T-helper 17 cell (primary cell): ENCODE measurements around the gene COL16A1. TPM values are rescaled to one million over a fixed set of nuclear protein-coding genes. Genes with fewer than 3 reads are reported as not detected.

Experiments used
- ATAC-seq: fragments of 150-1000 bp; cut with Tn5 transposase; 2 replicates; pipeline ENCODE4 v1.10.0; 2021; ENCODE audit warnings: mild to moderate bottlenecking, moderate library complexity
- DNase-seq, 3 donors: peaks; one replicate each; pipeline versions ENCODE4 v3.0.0 to v3.0.0-alpha.2; 2020 to 2021
- H3K9me3 ChIP-seq: one replicate; pipeline ENCODE4 v1.7.0; 2013; ENCODE audit warnings: low read length, mild to moderate bottlenecking; ENCODE audit not compliant: control insufficient read depth, poor library complexity, severe bottlenecking
- H3K27ac Mint-ChIP-seq: one replicate; pipeline ENCODE4 v1.8.0; 2022; ENCODE audit warnings: mild to moderate bottlenecking, moderate library complexity, mixed read lengths
- H3K27me3 Mint-ChIP-seq: one replicate; pipeline ENCODE4 v1.8.0; 2022; ENCODE audit warnings: mixed read lengths
- H3K36me3 Mint-ChIP-seq: one replicate; pipeline ENCODE4 v1.8.0; 2022; ENCODE audit warnings: low read depth, mixed read lengths
- H3K4me1 Mint-ChIP-seq: one replicate; pipeline ENCODE4 v1.8.0; 2022; ENCODE audit warnings: mild to moderate bottlenecking, mixed read lengths
- H3K4me3 Mint-ChIP-seq: one replicate; pipeline ENCODE4 v1.8.0; 2022; ENCODE audit warnings: mild to moderate bottlenecking, moderate library complexity, mixed read lengths
- total RNA-seq, 4 donors: library from RNA in 2 of 4; stranded (reverse) in 2 of 4; gene quantifications; one replicate each; pipeline ENCODE4 v1.2.3 and lab custom pipeline; 2022 to 2026

The COL16A1 gene
- total RNA-seq (not detected), total RNA-seq (lab: John Stamatoyannopoulos, UW) (0 reads per million in 2 donors)

GRCh38 chr1:31703431-31704270 lies at the start of gene COL16A1:
Gene COL16A1, minus strand, starts transcription at chr1:31704017. Its CDS starts 1,824 bp downstream, at chr1:31702193.
- no peaks in the 10 kb centered on the region for H3K9me3 ChIP-seq
- DNase-seq (no peak), ATAC-seq (no peak)
- Mint-ChIP-seq H3K27ac (peak within 1 kb of the TSS; percentile 56), H3K27me3 (peaks cover 30% of the 10 kb centered on the region), H3K4me1 (peaks cover 46% of the 10 kb centered on the region), H3K4me3 (peak within 1 kb of the TSS; percentile 76), H3K36me3 (peaks cover under 1% of the 10 kb centered on the region)

- H3K27ac Mint-ChIP-seq = no peak overlapping the region
- H3K4me3 Mint-ChIP-seq = no peak overlapping the region
- peaks cover 17% of the 10 kb centered on the region for H3K4me1 Mint-ChIP-seq
- DNase-seq (no peak), ATAC-seq (no peak)
- no peaks in the 10 kb centered on the region for H3K36me3 Mint-ChIP-seq
- H3K27me3 Mint-ChIP-seq = peaks cover 34% of the 10 kb centered on the region
- H3K9me3 ChIP-seq = no peaks in the 10 kb centered on the region
Measured at GRCh38 chr1:31752952-31753475, 49.2 kb upstream of the COL16A1 start.

- Mint-ChIP-seq H3K36me3 (peaks cover 3% of the 10 kb centered on the region), H3K27me3 (peaks cover 38% of the 10 kb centered on the region), H3K4me3 (no peak overlapping the region), H3K27ac (no peak overlapping the region), H3K4me1 (peaks cover 19% of the 10 kb centered on the region)
- no peaks in the 10 kb centered on the region for H3K9me3 ChIP-seq
- DNase-seq (no peak), ATAC-seq (no peak)
Measured at GRCh38 chr1:31752258-31752657, 48.4 kb upstream of the COL16A1 start.

- H3K36me3 Mint-ChIP-seq = peaks cover 4% of the 10 kb centered on the region
- H3K9me3 ChIP-seq = no peaks in the 10 kb centered on the region
- no peak for ATAC-seq
- no peak for DNase-seq
- no peak overlapping the region for H3K4me3 Mint-ChIP-seq
- H3K27ac Mint-ChIP-seq = no peak overlapping the region
- peaks cover 20% of the 10 kb centered on the region for H3K4me1 Mint-ChIP-seq
- H3K27me3 Mint-ChIP-seq = peaks cover 43% of the 10 kb centered on the region
Measured at GRCh38 chr1:31751822-31752241, 48.0 kb upstream of the COL16A1 start.

- peaks cover 44% of the 10 kb centered on the region for H3K27me3 Mint-ChIP-seq
- no peaks in the 10 kb centered on the region for H3K9me3 ChIP-seq
- peak overlapping the region; percentile 47 for H3K4me3 Mint-ChIP-seq
- ATAC-seq (peak; percentile 59), DNase-seq (no peak)
- peaks cover 26% of the 10 kb centered on the region for H3K4me1 Mint-ChIP-seq
- H3K36me3 Mint-ChIP-seq = peaks cover 4% of the 10 kb centered on the region
- no peak overlapping the region for H3K27ac Mint-ChIP-seq
Measured at GRCh38 chr1:31750858-31751510, 47.2 kb upstream of the COL16A1 start.

GRCh38 chr1:31749785-31750735 lies 46.2 kb upstream of the COL16A1 start:
- no peak overlapping the region for H3K27ac Mint-ChIP-seq
- H3K4me1 Mint-ChIP-seq = peaks cover 29% of the 10 kb centered on the region

GRCh38 chr1:31748365-31748764 lies 44.5 kb upstream of the COL16A1 start:
- peaks cover 4% of the 10 kb centered on the region for H3K36me3 Mint-ChIP-seq
- peaks cover 42% of the 10 kb centered on the region for H3K27me3 Mint-ChIP-seq
- H3K9me3 ChIP-seq = no peaks in the 10 kb centered on the region
- DNase-seq (no peak), ATAC-seq (no peak)
- H3K4me1 Mint-ChIP-seq = peaks cover 32% of the 10 kb centered on the region
- no peak overlapping the region for H3K4me3 Mint-ChIP-seq
- H3K27ac Mint-ChIP-seq = no peak overlapping the region

More at GRCh38 chr1:31749785-31750735, 46.2 kb upstream of the COL16A1 start:
- no peak overlapping the region for H3K4me3 Mint-ChIP-seq
- peaks cover 4% of the 10 kb centered on the region for H3K36me3 Mint-ChIP-seq
- DNase-seq = no peak
- no peak for ATAC-seq
- H3K9me3 ChIP-seq = no peaks in the 10 kb centered on the region
- peaks cover 44% of the 10 kb centered on the region for H3K27me3 Mint-ChIP-seq

DNA sequence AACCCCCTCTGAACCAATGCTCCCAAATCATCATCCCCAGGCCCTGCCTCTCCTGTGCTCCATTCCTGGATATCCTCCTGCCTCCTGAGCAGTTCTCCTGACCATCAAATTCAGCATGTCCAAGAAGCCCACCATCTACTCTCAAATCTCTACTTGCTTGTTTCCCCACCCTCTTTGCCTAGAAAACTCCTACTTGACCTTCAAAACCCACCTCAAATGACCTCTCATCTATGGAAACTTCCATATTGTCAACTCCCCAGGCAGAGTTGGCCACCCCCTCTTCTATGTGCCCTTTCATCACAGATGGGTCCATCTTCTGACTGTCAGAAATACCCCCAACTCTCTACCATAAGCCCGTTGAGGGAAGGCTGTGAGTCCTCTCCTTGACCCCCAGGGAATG lies 43.5 kb upstream of the COL16A1 start:
- no peak overlapping the region for H3K4me3 Mint-ChIP-seq
- peaks cover 36% of the 10 kb centered on the region for H3K27me3 Mint-ChIP-seq
- DNase-seq = no peak
- H3K9me3 ChIP-seq = no peaks in the 10 kb centered on the region
- ATAC-seq = no peak
- H3K27ac Mint-ChIP-seq = no peak overlapping the region
- H3K4me1 Mint-ChIP-seq = peaks cover 33% of the 10 kb centered on the region
- peaks cover 4% of the 10 kb centered on the region for H3K36me3 Mint-ChIP-seq

- DNase-seq (no peak), ATAC-seq (no peak)
- Mint-ChIP-seq H3K27ac (no peak overlapping the region), H3K36me3 (peaks cover 4% of the 10 kb centered on the region), H3K4me3 (no peak overlapping the region), H3K27me3 (peaks cover 36% of the 10 kb centered on the region), H3K4me1 (peaks cover 32% of the 10 kb centered on the region)
- no peaks in the 10 kb centered on the region for H3K9me3 ChIP-seq
Measured at GRCh38 chr1:31746687-31747086, 42.9 kb upstream of the COL16A1 start.

GRCh38 chr1:31745946-31746670 lies 42.3 kb upstream of the COL16A1 start:
- H3K27ac Mint-ChIP-seq = no peak overlapping the region
- H3K4me3 Mint-ChIP-seq = no peak overlapping the region
- H3K9me3 ChIP-seq = no peaks in the 10 kb centered on the region
- H3K27me3 Mint-ChIP-seq = peaks cover 35% of the 10 kb centered on the region
- no peak for DNase-seq
- peaks cover 4% of the 10 kb centered on the region for H3K36me3 Mint-ChIP-seq
- ATAC-seq = no peak
- H3K4me1 Mint-ChIP-seq = peaks cover 28% of the 10 kb centered on the region

- Mint-ChIP-seq H3K27ac (no peak overlapping the region), H3K4me3 (no peak overlapping the region), H3K4me1 (peaks cover 25% of the 10 kb centered on the region), H3K36me3 (peaks cover 4% of the 10 kb centered on the region), H3K27me3 (peaks cover 28% of the 10 kb centered on the region)
- DNase-seq (peak in 2 of 3 donors; percentile 19 to 45), ATAC-seq (peak; percentile 73)
- H3K9me3 ChIP-seq = no peaks in the 10 kb centered on the region
Measured at GRCh38 chr1:31745096-31745945, 41.5 kb upstream of the COL16A1 start.
